Left lung (tissue), 10 donors: ENCODE results near the gene SF3A1. TPM values are rescaled to one million over a fixed set of nuclear protein-coding genes. Genes with fewer than 3 reads are reported as not detected.
A peak's percentile ranks its signal among the peaks of the same experiment; 100 is the strongest.

Source experiments
- ATAC-seq: fragments of 200-7000 bp; cut with Tn5 transposase; one replicate; pipeline ENCODE4 v1.9.1; 2020; ENCODE audit warnings: moderate library complexity
- DNase-seq, 4 donors: peaks; one replicate each; pipeline ENCODE4 v3.0.0-alpha.2; 2013 to 2020
- H3K27ac ChIP-seq, 2 donors: fragments of 200-600 bp; sonication (generic) in 1 of 2; one replicate each; pipeline versions ENCODE4 v1.5.0 to v1.8.0; 2020 to 2021
- H3K27me3 ChIP-seq, 2 donors: fragments of 200-600 bp; sonication (generic) in 1 of 2; one replicate each; pipeline versions ENCODE4 v1.5.0 to v1.8.0; 2020 to 2021
- H3K36me3 ChIP-seq, 2 donors: fragments of 200-600 bp; sonication (generic) in 1 of 2; one replicate each; pipeline versions ENCODE4 v1.5.0 to v1.8.0; 2020 to 2021
- H3K4me1 ChIP-seq, 2 donors: fragments of 200-600 bp; one replicate each; pipeline ENCODE4 v1.8.0; 2021
- H3K4me3 ChIP-seq, 2 donors: fragments of 200-600 bp; sonication (generic) in 1 of 2; one replicate each; pipeline versions ENCODE4 v1.5.0 to v1.8.0; 2020 to 2021; ENCODE audit warnings: mild to moderate bottlenecking in 1 of 2
- H3K9me3 ChIP-seq, 2 donors: fragments of 200-600 bp; sonication (generic) in 1 of 2; one replicate each; pipeline versions ENCODE4 v1.5.0 to v1.8.0; 2020 to 2021
- intact Hi-C, 2 donors: fragments of 100-400 bp; cut with DNase I; formaldehyde crosslinking; loops; one replicate each; pipeline versions ENCODE4 v1.11.2 to v1.14.2; 2022
- polyA plus RNA-seq, 6 donors: library from polyadenylated mRNA; unstranded; fragments of 120-200 nt; gene quantifications; one replicate each; pipeline ENCODE4 v1.2.1, GENCODE V29; 2013; ENCODE audit not compliant: insufficient read length in 6 of 6
- total RNA-seq, 2 donors: library from RNA; stranded (reverse); fragmentation: NEBNext Ultra II Directional; extraction: Animal tissue kit (Norgen Biotek cat#: 25700); gene quantifications; one replicate each; pipeline ENCODE4 v1.2.1, GENCODE V29; 2021
- TF ChIP-seq, protein P1 (sequence below), 2 donors: fragments of 200-600 bp; sonication (generic) in 1 of 2; IDR thresholded peaks; one replicate each; pipeline versions ENCODE4 v1.5.0 to v1.8.0; 2021; ENCODE audit warnings: antibody characterized with exemption in 2 of 2
- donor health status: DM: no; HTN: yes; CAD: no.
- donor health status: DM: no; HTN: no; CAD: no.

SF3A1 gene
- total and polyA plus RNA-seq, 8 donors: 119 to 154 (median 137) TPM

DNA sequence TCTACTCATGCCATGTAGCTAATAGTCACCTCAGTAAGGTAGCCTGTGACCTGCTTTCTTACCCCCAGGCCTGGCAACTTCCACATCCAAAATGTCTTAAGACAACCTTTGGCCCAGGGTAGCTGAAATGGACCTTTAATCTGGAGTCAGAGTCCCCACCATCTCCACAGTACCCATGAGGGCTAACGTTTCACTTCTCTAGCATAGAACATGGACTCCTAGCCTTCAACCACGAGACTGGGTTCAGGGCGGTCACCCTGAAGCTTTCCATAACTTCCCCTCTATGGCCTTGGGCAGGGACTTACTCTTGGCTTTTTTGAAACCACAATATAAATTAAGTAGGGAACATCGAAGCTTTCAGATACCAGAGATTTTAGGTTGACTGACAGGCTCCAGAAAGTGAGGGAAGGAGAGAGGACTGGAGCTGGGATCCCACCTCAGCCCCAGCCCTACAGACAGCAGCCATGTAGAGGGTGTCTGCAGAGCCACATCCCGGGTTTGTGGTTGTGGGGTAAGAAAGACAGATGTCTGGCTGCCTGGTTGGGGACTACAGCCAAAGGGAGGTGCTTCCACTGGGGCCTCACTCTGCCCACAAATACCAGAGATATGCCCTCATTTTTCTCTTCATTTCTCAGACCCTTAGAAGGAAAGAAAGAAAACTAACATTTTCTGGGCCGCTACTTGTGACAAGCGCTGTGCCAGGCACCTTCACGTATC lies 32.5 kb downstream of the SF3A1 start:
- H3K4me1 ChIP-seq: peaks cover 34 to 75% of the 10 kb centered on the region in 2 donors
- DNase-seq: no peak
- H3K27ac ChIP-seq: peak overlapping the region; percentile 77 to 88
- H3K4me3 ChIP-seq: peak overlapping the region; percentile 93 to 96
- intact Hi-C loops: no loop called here
- ATAC-seq: no peak
- H3K27me3 ChIP-seq: no peaks in the 10 kb centered on the region
- H3K9me3 ChIP-seq: no peaks in the 10 kb centered on the region
- H3K36me3 ChIP-seq: peaks cover 0 to 24% of the 10 kb centered on the region in 2 donors
- TF ChIP-seq, protein P1, sequence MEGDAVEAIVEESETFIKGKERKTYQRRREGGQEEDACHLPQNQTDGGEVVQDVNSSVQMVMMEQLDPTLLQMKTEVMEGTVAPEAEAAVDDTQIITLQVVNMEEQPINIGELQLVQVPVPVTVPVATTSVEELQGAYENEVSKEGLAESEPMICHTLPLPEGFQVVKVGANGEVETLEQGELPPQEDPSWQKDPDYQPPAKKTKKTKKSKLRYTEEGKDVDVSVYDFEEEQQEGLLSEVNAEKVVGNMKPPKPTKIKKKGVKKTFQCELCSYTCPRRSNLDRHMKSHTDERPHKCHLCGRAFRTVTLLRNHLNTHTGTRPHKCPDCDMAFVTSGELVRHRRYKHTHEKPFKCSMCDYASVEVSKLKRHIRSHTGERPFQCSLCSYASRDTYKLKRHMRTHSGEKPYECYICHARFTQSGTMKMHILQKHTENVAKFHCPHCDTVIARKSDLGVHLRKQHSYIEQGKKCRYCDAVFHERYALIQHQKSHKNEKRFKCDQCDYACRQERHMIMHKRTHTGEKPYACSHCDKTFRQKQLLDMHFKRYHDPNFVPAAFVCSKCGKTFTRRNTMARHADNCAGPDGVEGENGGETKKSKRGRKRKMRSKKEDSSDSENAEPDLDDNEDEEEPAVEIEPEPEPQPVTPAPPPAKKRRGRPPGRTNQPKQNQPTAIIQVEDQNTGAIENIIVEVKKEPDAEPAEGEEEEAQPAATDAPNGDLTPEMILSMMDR (IDR thresholded peaks at IDR 0.05): no peak

GRCh38 chr22:30323246-30323645 lies 33.4 kb downstream of the SF3A1 start:
- DNase-seq (no peak), ATAC-seq (no peak)
- intact Hi-C loops: no loop called here
- Histone ChIP-seq H3K36me3 (peaks cover 0 to 17% of the 10 kb centered on the region in 2 donors), H3K4me3 (no peak overlapping the region), H3K27me3 (no peaks in the 10 kb centered on the region), H3K9me3 (no peaks in the 10 kb centered on the region), H3K4me1 (peaks cover 38 to 84% of the 10 kb centered on the region in 2 donors), H3K27ac (no peak overlapping the region)
- TF ChIP-seq, protein P1 (IDR thresholded peaks at IDR 0.05): no peak

DNA sequence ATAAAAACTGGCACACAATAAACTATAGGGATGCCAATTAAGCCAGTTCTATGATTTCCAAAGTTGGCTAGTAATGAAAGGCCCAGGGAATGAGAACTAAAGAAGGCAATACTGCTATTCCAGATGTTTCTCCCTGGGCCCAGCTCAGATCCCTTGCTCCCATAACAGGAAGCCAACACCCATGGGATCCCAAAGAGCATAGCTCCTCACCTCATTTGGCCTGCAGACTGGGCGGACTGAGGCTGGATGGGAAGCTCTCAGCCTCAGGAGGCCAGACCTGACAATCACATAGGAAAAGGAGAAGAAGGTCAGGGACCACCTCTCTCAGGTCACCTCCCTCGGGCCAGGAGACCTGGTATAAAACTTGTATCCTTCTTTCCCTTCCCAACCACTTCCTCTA lies 35.2 kb downstream of the SF3A1 start:
- no peak for ATAC-seq
- Histone ChIP-seq H3K27me3 (no peaks in the 10 kb centered on the region), H3K27ac (peak overlapping the region in 1 of 2 donors; percentile 28), H3K4me3 (no peak overlapping the region), H3K36me3 (peaks cover 0 to 17% of the 10 kb centered on the region in 2 donors), H3K4me1 (peaks cover 34 to 97% of the 10 kb centered on the region in 2 donors), H3K9me3 (no peaks in the 10 kb centered on the region)
- TF ChIP-seq, protein P1 (IDR thresholded peaks at IDR 0.05): no peak
- no peak for DNase-seq
- intact Hi-C loops: no loop called here

- no peaks in the 10 kb centered on the region for H3K9me3 ChIP-seq
- peaks cover 28 to 97% of the 10 kb centered on the region in 2 donors for H3K4me1 ChIP-seq
- no peaks in the 10 kb centered on the region for H3K27me3 ChIP-seq
- intact Hi-C loops: no loop called here
- H3K4me3 ChIP-seq: no peak overlapping the region
- TF ChIP-seq, protein P1 (IDR thresholded peaks at IDR 0.05): no peak
- ATAC-seq (no peak), DNase-seq (no peak)
- H3K27ac ChIP-seq: peak overlapping the region in 1 of 2 donors; percentile 66
- peaks cover 0 to 17% of the 10 kb centered on the region in 2 donors for H3K36me3 ChIP-seq
These were observed 36.6 kb downstream of the SF3A1 start for GRCh38 chr22:30320021-30320556.

DNA sequence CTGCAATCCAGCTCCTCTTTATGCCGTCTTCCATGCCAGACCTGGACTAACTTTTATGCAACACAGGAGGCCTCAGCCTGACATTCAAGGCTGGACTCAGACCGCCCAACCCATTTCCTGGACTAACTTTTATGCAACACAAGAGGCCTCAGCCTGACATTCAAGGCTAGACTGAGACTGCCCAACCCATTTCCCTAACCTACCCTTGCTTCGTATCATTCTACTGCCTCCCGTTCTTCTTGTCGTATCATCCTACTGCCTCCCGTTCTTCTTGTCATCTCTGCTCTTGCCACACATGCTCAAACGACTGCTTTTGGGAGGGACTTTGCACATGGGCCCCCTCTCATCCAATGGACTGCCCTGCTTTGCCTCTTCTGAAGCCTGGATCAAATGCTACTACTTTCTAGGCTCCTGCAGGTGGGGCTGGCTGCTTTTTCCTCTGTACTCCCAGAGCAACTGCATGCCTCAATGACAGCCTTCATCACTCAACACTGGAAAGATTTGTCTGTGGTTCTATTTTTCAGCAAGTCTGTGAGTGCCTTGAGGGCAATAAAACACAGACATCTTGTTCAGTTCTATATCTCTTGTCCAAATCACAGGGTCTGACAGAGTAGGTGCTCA lies 37.8 kb downstream of the SF3A1 start:
- TF ChIP-seq, protein P1 (IDR thresholded peaks at IDR 0.05): no peak
- H3K4me1 ChIP-seq: peaks cover 16 to 97% of the 10 kb centered on the region in 2 donors
- peaks cover 0 to 17% of the 10 kb centered on the region in 2 donors for H3K36me3 ChIP-seq
- H3K9me3 ChIP-seq: no peaks in the 10 kb centered on the region
- ATAC-seq: peak; percentile 53
- no peak overlapping the region for H3K4me3 ChIP-seq
- no peak for DNase-seq
- peak overlapping the region in 1 of 2 donors; percentile 66 for H3K27ac ChIP-seq
- intact Hi-C loops: no loop called here
- no peaks in the 10 kb centered on the region for H3K27me3 ChIP-seq
